Measurements from ENCODE around the gene KLK3. TPM values are rescaled to one million over a fixed set of nuclear protein-coding genes. Genes with fewer than 3 reads are reported as not detected.

Gene KLK3
- total and polyA plus RNA-seq, 2 experiments from 2014 or later: not detected

- Histone ChIP-seq H3K36me3 (no peaks in the 10 kb centered on the region), H3K4me1 (ENCODE audit: low read depth) (no peaks in the 10 kb centered on the region), H3K4me3 (no peak overlapping the region), H3K27me3 (peaks cover 49% of the 10 kb centered on the region), H3K9me3 (ENCODE audit: low read depth) (no peaks in the 10 kb centered on the region), H3K27ac (no peak overlapping the region)
- DNase-seq (ENCODE audit: low read depth in 1 of 2, low spot score in 1 of 2): peak in 1 of 2 donors; percentile 21
- peak; percentile 20 for TF ChIP-seq CTCF (IDR thresholded peaks at IDR 0.05; ENCODE audit: low read depth, low read length)
Observed at GRCh38 chr19:50870417-50871089, 15.8 kb downstream of the KLK3 start.

- H3K4me3 ChIP-seq: no peak within 1 kb of the TSS
- no peaks in the 10 kb centered on the region for H3K4me1 ChIP-seq (ENCODE audit: low read depth)
- peaks cover 60% of the 10 kb centered on the region for H3K27me3 ChIP-seq
- no peak for DNase-seq (ENCODE audit: low read depth in 1 of 2, low spot score in 1 of 2)
- TF ChIP-seq CTCF (IDR thresholded peaks at IDR 0.05; ENCODE audit: low read depth, low read length): no peak
- no peak within 1 kb of the TSS for H3K27ac ChIP-seq
- no peaks in the 10 kb centered on the region for H3K36me3 ChIP-seq
- no peaks in the 10 kb centered on the region for H3K9me3 ChIP-seq (ENCODE audit: low read depth)
Observed at GRCh38 chr19:50873056-50873455, 18.3 kb downstream of the KLK3 start, which contains the start of gene KLK2. TSS of gene KLK2 (plus strand) at chr19:50873439. CDS start at chr19:50873474, 35 bp downstream.

- Histone ChIP-seq H3K9me3 (ENCODE audit: low read depth) (no peaks in the 10 kb centered on the region), H3K4me3 (no peak overlapping the region), H3K27ac (no peak overlapping the region), H3K27me3 (peaks cover 60% of the 10 kb centered on the region), H3K4me1 (ENCODE audit: low read depth) (no peaks in the 10 kb centered on the region), H3K36me3 (no peaks in the 10 kb centered on the region)
- no peak for DNase-seq (ENCODE audit: low read depth in 1 of 2, low spot score in 1 of 2)
- TF ChIP-seq CTCF (IDR thresholded peaks at IDR 0.05; ENCODE audit: low read depth, low read length): no peak
Observed at GRCh38 chr19:50874211-50874610, 19.5 kb downstream of the KLK3 start.

GRCh38 chr19:50875795-50876422 is 21.2 kb downstream of the KLK3 start:
- Histone ChIP-seq H3K36me3 (no peaks in the 10 kb centered on the region), H3K9me3 (ENCODE audit: low read depth) (no peaks in the 10 kb centered on the region), H3K4me1 (ENCODE audit: low read depth) (no peaks in the 10 kb centered on the region), H3K27me3 (peaks cover 49% of the 10 kb centered on the region), H3K4me3 (no peak overlapping the region), H3K27ac (no peak overlapping the region)
- TF ChIP-seq CTCF (IDR thresholded peaks at IDR 0.05; ENCODE audit: low read depth, low read length): no peak
- no peak for DNase-seq (ENCODE audit: low read depth in 1 of 2, low spot score in 1 of 2)

- Histone ChIP-seq H3K4me3 (no peak overlapping the region), H3K36me3 (no peaks in the 10 kb centered on the region), H3K4me1 (ENCODE audit: low read depth) (no peaks in the 10 kb centered on the region), H3K9me3 (ENCODE audit: low read depth) (no peaks in the 10 kb centered on the region), H3K27ac (no peak overlapping the region), H3K27me3 (peaks cover 43% of the 10 kb centered on the region)
- TF ChIP-seq CTCF (IDR thresholded peaks at IDR 0.05; ENCODE audit: low read depth, low read length): no peak
- no peak for DNase-seq (ENCODE audit: low read depth in 1 of 2, low spot score in 1 of 2)
Observed at GRCh38 chr19:50876456-50876855, 21.7 kb downstream of the KLK3 start.

All from cardiac muscle cell (in vitro differentiated cells and primary cell).